H9 (cell line): Measurements from ENCODE around the gene PFDN1. TPM values are rescaled to one million over a fixed set of nuclear protein-coding genes. Genes with fewer than 3 reads are reported as not detected.

Experiments used
- DNase-seq: peaks from one replicate; pipeline ENCODE4 v3.0.0-alpha.2; 2017
- H2AFZ ChIP-seq: one replicate; pipeline ENCODE4 v1.6.1; 2013; ENCODE audit warnings: mild to moderate bottlenecking, low read length, control low read depth, moderate library complexity
- H2AK5ac ChIP-seq: 2 replicates; pipeline ENCODE4 v1.6.1; 2013; ENCODE audit warnings: low read length, control low read depth, mixed read lengths; ENCODE audit not compliant: insufficient read length
- H2BK120ac ChIP-seq: one replicate; pipeline ENCODE4 v1.6.1; 2013; ENCODE audit warnings: low read depth, mild to moderate bottlenecking, low read length, control low read depth, inconsistent platforms; ENCODE audit not compliant: poor library complexity, severe bottlenecking
- H2BK12ac ChIP-seq: 2 replicates; pipeline ENCODE4 v1.6.1; 2013; ENCODE audit warnings: low read length, control low read depth, mixed read lengths, low read depth; ENCODE audit not compliant: insufficient read length
- H2BK15ac ChIP-seq: 2 replicates; pipeline ENCODE4 v1.6.1; 2013; ENCODE audit warnings: low read depth, low read length, control low read depth
- H2BK20ac ChIP-seq: one replicate; pipeline ENCODE4 v1.6.1; 2013; ENCODE audit warnings: low read depth, mild to moderate bottlenecking, low read length, control low read depth, inconsistent platforms; ENCODE audit not compliant: poor library complexity, severe bottlenecking
- H2BK5ac ChIP-seq: 2 replicates; pipeline ENCODE4 v1.6.1; 2013; ENCODE audit warnings: low read length, control low read depth, mixed read lengths; ENCODE audit not compliant: insufficient read length
- H3K14ac ChIP-seq: 2 replicates; pipeline ENCODE4 v1.6.1; 2013; ENCODE audit warnings: low read length, control low read depth; ENCODE audit not compliant: insufficient read depth
- H3K18ac ChIP-seq: 2 replicates; pipeline ENCODE4 v1.6.1; 2013; ENCODE audit warnings: low read depth, mild to moderate bottlenecking, mixed read lengths, low read length, control low read depth; ENCODE audit not compliant: insufficient read length
- H3K23ac ChIP-seq: 2 replicates; pipeline ENCODE4 v1.6.1; 2013; ENCODE audit warnings: low read length, control low read depth, mixed read lengths, low read depth; ENCODE audit not compliant: insufficient read length
- H3K23me2 ChIP-seq: 2 replicates; pipeline ENCODE4 v1.6.1; 2013; ENCODE audit warnings: low read depth, mild to moderate bottlenecking, mixed read lengths, low read length, control low read depth; ENCODE audit not compliant: insufficient read length, poor library complexity, severe bottlenecking
- H3K27ac ChIP-seq: 2 replicates; pipeline ENCODE4 v1.5.1; 2013; ENCODE audit warnings: low read length, control low read depth, mixed read lengths, low read depth; ENCODE audit not compliant: insufficient read length
- H3K27me3 ChIP-seq: 2 replicates; pipeline ENCODE4 v1.6.1; 2013; ENCODE audit warnings: low read length, control low read depth, inconsistent platforms; ENCODE audit not compliant: insufficient read depth
- H3K4ac ChIP-seq: 2 replicates; pipeline ENCODE4 v1.6.1; 2013; ENCODE audit warnings: low read depth, mild to moderate bottlenecking, control low read depth, inconsistent platforms, low read length, moderate library complexity
- H3K4me1 ChIP-seq: 2 replicates; pipeline ENCODE4 v1.6.1; 2013; ENCODE audit warnings: low read length, control low read depth, inconsistent platforms; ENCODE audit not compliant: insufficient read depth
- H3K4me2 ChIP-seq: 2 replicates; pipeline ENCODE4 v1.6.1; 2013; ENCODE audit warnings: low read length, control low read depth, mixed read lengths; ENCODE audit not compliant: insufficient read length, insufficient read depth
- H3K56ac ChIP-seq: 2 replicates; pipeline ENCODE4 v1.6.1; 2013; ENCODE audit warnings: low read depth, mild to moderate bottlenecking, mixed read lengths, low read length, control low read depth; ENCODE audit not compliant: insufficient read length
- H3K79me1 ChIP-seq: 2 replicates; pipeline ENCODE4 v1.6.1; 2013; ENCODE audit warnings: low read depth, mild to moderate bottlenecking, moderate library complexity, low read length, control low read depth, inconsistent platforms; ENCODE audit not compliant: insufficient read depth, poor library complexity, severe bottlenecking
- H3K79me2 ChIP-seq: 2 replicates; pipeline ENCODE4 v1.6.1; 2013; ENCODE audit warnings: low read length, control low read depth, inconsistent platforms; ENCODE audit not compliant: insufficient read depth
- H3K9ac ChIP-seq: 2 replicates; pipeline ENCODE4 v1.6.1; 2013; ENCODE audit warnings: low read length, control low read depth, mixed read lengths; ENCODE audit not compliant: insufficient read length; ENCODE audit errors: extremely low read depth
- H3K9me3 ChIP-seq: one replicate; pipeline ENCODE4 v1.6.1; 2013; ENCODE audit warnings: low read depth, low read length, inconsistent platforms; ENCODE audit not compliant: control insufficient read depth
- H3T11ph ChIP-seq: one replicate; pipeline ENCODE4 v1.6.1; 2013; ENCODE audit warnings: mild to moderate bottlenecking, low read length, control low read depth, inconsistent platforms
- H4K20me1 ChIP-seq: one replicate; pipeline ENCODE4 v1.6.1; 2013; ENCODE audit not compliant: control insufficient read depth, insufficient read length, insufficient read depth
- H4K5ac ChIP-seq: 2 replicates; pipeline ENCODE4 v1.6.1; 2013; ENCODE audit warnings: low read depth, mild to moderate bottlenecking, mixed read lengths, low read length, control low read depth; ENCODE audit not compliant: insufficient read length
- H4K8ac ChIP-seq: replicated peaks from 2 replicates; pipeline ENCODE4 v1.6.1; 2013; ENCODE audit warnings: low read length, control low read depth, mixed read lengths, low read depth; ENCODE audit not compliant: insufficient read length
- H4K91ac ChIP-seq: 2 replicates; pipeline ENCODE4 v1.6.1; 2013; ENCODE audit warnings: low read depth, mild to moderate bottlenecking, moderate library complexity, mixed read lengths, low read length, control low read depth; ENCODE audit not compliant: insufficient read length
- H3K27ac Mint-ChIP-seq, 3 experiments: 2 replicates in 2 of 3; 3 replicates in 1 of 3; pipeline ENCODE4 v1.8.0; 2020 to 2021; ENCODE audit warnings: mixed read lengths in 3 of 3, mild to moderate bottlenecking in 1 of 3, moderate library complexity in 1 of 3
- H3K27me3 Mint-ChIP-seq: 2 replicates; pipeline ENCODE4 v1.8.0; 2021; ENCODE audit warnings: low read depth, mild to moderate bottlenecking, moderate library complexity, mixed read lengths
- H3K36me3 Mint-ChIP-seq, 3 experiments: 2 replicates in 2 of 3; 3 replicates in 1 of 3; pipeline ENCODE4 v1.8.0; 2020 to 2021; ENCODE audit warnings: low read depth in 3 of 3, mixed read lengths in 3 of 3; ENCODE audit not compliant: insufficient read depth in 1 of 3
- H3K4me1 Mint-ChIP-seq, 2 experiments: 2 replicates each; pipeline ENCODE4 v1.8.0; 2020; ENCODE audit warnings: mixed read lengths in 2 of 2
- H3K4me3 Mint-ChIP-seq, 2 experiments: 2 replicates in 1 of 2; 3 replicates in 1 of 2; pipeline ENCODE4 v1.8.0; 2020 to 2021; ENCODE audit warnings: mild to moderate bottlenecking in 2 of 2, mixed read lengths in 2 of 2, moderate library complexity in 1 of 2
- H3K9me3 Mint-ChIP-seq, 2 experiments: 2 replicates in 1 of 2; 3 replicates in 1 of 2; pipeline ENCODE4 v1.8.0; 2020; ENCODE audit warnings: mild to moderate bottlenecking in 2 of 2, mixed read lengths in 2 of 2, moderate library complexity in 1 of 2
- CTCF ChIP-seq: fragments of 200-600 bp; sonication (generic); conservative IDR thresholded peaks from 3 replicates; pipeline ENCODE4 v1.8.0; 2021; ENCODE audit warnings: antibody characterized with exemption, mild to moderate bottlenecking
- WGBS: extraction: QIAGEN DNeasy Blood & Tissue Kit; methylation state at CpG from one replicate; pipeline ENCODE4 v1.1.7; 2013; ENCODE audit warnings: missing lambda C conversion rate, low lambda C conversion rate, mixed read lengths; ENCODE audit not compliant: insufficient read length; ENCODE audit errors: extremely low coverage; 5-methylcytosine and 5-hydroxymethylcytosine counted together
- total RNA-seq: library from RNA; stranded (reverse); gene quantifications from 2 replicates; pipeline ENCODE4 v1.2.1, GENCODE V29; 2021

Gene PFDN1
- total RNA-seq, 1 experiment from 2014 or later, result 58.3 TPM

- TF ChIP-seq CTCF, result no peak
- no peak overlapping the region for H2BK120ac ChIP-seq
- no peak overlapping the region for H2BK20ac ChIP-seq
- Mint-ChIP-seq H3K27ac (no peak overlapping the region), H3K36me3 (peaks cover 3 to 21% (median 21%) of the 10 kb centered on the region in 3 experiments), H3K4me3 (no peak overlapping the region), H3K27me3 (no peaks in the 10 kb centered on the region; the same call in 1 of the 2 replicates), H3K9me3 (peaks cover 0 to 2% of the 10 kb centered on the region in 2 experiments; a peak in 1 of 5 replicates), H3K4me1 (peaks cover 7 to 15% of the 10 kb centered on the region in 2 experiments)
- H3K79me2 ChIP-seq, result peaks cover 10% of the 10 kb centered on the region; the same call in 1 of the 2 replicates
- H3K4me2 ChIP-seq, result no peak overlapping the region
- H3K18ac ChIP-seq, result no peak overlapping the region
- no peak overlapping the region for H2AK5ac ChIP-seq
- H4K5ac ChIP-seq, result no peak overlapping the region
- no peak overlapping the region for H3K4ac ChIP-seq
- H3K27me3 ChIP-seq, result no peaks in the 10 kb centered on the region
- no peak overlapping the region for H4K91ac ChIP-seq
- H3K9ac ChIP-seq, result no peak overlapping the region
- H2AFZ ChIP-seq, result no peak overlapping the region
- WGBS, result no CpG with 5 or more reads among the region's 5 CpGs
- no peak overlapping the region for H3K23ac ChIP-seq
- no peak for DNase-seq
- no peak overlapping the region for H4K8ac ChIP-seq
- H4K20me1 ChIP-seq, result no peaks in the 10 kb centered on the region
- no peak overlapping the region for H3K27ac ChIP-seq
- no peak overlapping the region for H3K56ac ChIP-seq
- no peaks in the 10 kb centered on the region for H3K9me3 ChIP-seq
- H2BK15ac ChIP-seq, result no peak overlapping the region
- H3K14ac ChIP-seq, result no peak overlapping the region
- H3K79me1 ChIP-seq, result peaks cover 11% of the 10 kb centered on the region
- H3K23me2 ChIP-seq, result peaks cover 11% of the 10 kb centered on the region
- H3T11ph ChIP-seq, result no peak overlapping the region
- H3K4me1 ChIP-seq, result no peaks in the 10 kb centered on the region
- no peak overlapping the region for H2BK12ac ChIP-seq
- no peak overlapping the region for H2BK5ac ChIP-seq
Measured at GRCh38 chr5:140299056-140299455, 3.8 kb downstream of the PFDN1 start.
